H1 (cell line): Measurements from ENCODE around the gene ROM1. TPM values are rescaled to one million over a fixed set of nuclear protein-coding genes. Genes with fewer than 3 reads are reported as not detected.

Experiments
- BRCA1 ChIP-seq: IDR thresholded peaks from 2 replicates; pipeline ENCODE4 v1.6.1; 2012; ENCODE audit warnings: low read depth, low read length, improper control_type of control experiment
- JUN ChIP-seq: IDR thresholded peaks from 2 replicates; pipeline ENCODE4 v1.6.1; 2011; ENCODE audit warnings: low read depth, mild to moderate bottlenecking, improper control_type of control experiment, low read length
- MAFK ChIP-seq: IDR thresholded peaks from 2 replicates; pipeline ENCODE4 v1.6.1; 2012; ENCODE audit warnings: low read depth, mild to moderate bottlenecking, improper control_type of control experiment, low read length
- RAD21 ChIP-seq, 2 experiments: IDR thresholded peaks in 1 of 2; conservative IDR thresholded peaks in 1 of 2; 2 replicates each; pipeline ENCODE4 v1.6.1; 2011; ENCODE audit warnings: low read depth in 2 of 2, low read length in 2 of 2, improper control_type of control experiment in 1 of 2, inconsistent platforms in 1 of 2, mild to moderate bottlenecking in 1 of 2, moderate library complexity in 1 of 2
- RXRA ChIP-seq: IDR thresholded peaks from 2 replicates; pipeline ENCODE4 v1.6.1; 2011; ENCODE audit warnings: low read depth, mild to moderate bottlenecking, low read length, moderate library complexity; ENCODE audit not compliant: insufficient read depth
- microRNA-seq, 2 experiments: library from miRNA; unstranded; fragments of <30 nt; microRNA quantifications; one replicate each; pipeline versions ENCODE4 to v1.2.0, GENCODE V29; 2016 to 2020; ENCODE audit warnings: borderline microRNAs expressed in 2 of 2, borderline number of aligned reads in 2 of 2, borderline replicate concordance in 1 of 2
- polyA plus RNA-seq, 7 experiments: library from polyadenylated mRNA; depleted of rRNA in 3 of 7; stranded (reverse) in 5 of 7; unstranded in 2 of 7; fragments of >200 nt in 5 of 7; fragments of 200-250 nt in 2 of 7; gene quantifications; 1 replicate in 5 of 7; 2 replicates in 1 of 7; 4 replicates in 1 of 7; pipeline versions ENCODE4 v1.2.1 to v1.2.3, GENCODE V29; 2011 to 2013; ENCODE audit warnings: missing spikeins in 2 of 7, mixed read lengths in 2 of 7
- small RNA-seq: library from polyadenylated mRNA; stranded (forward); fragments of <200 nt; extraction: miRNeasy Mini kit (QIAGEN cat#:217004); gene quantifications from one replicate; pipeline ENCODE3, GENCODE V24; 2013; ENCODE audit not compliant: insufficient read depth
- total RNA-seq: library from RNA; stranded (reverse); fragmentation: NEBNext Ultra II Directional; extraction: Animal tissue kit (Norgen Biotek cat#: 25700); gene quantifications from 2 replicates; pipeline ENCODE4 v1.2.1, GENCODE V29; 2021

ROM1 gene
- total and polyA plus RNA-seq, 2 of the 8 experiments (the other 6 are each of a cell fraction or from before 2014, with no cell fraction given), result 0.86 to 2.2 TPM

DNA sequence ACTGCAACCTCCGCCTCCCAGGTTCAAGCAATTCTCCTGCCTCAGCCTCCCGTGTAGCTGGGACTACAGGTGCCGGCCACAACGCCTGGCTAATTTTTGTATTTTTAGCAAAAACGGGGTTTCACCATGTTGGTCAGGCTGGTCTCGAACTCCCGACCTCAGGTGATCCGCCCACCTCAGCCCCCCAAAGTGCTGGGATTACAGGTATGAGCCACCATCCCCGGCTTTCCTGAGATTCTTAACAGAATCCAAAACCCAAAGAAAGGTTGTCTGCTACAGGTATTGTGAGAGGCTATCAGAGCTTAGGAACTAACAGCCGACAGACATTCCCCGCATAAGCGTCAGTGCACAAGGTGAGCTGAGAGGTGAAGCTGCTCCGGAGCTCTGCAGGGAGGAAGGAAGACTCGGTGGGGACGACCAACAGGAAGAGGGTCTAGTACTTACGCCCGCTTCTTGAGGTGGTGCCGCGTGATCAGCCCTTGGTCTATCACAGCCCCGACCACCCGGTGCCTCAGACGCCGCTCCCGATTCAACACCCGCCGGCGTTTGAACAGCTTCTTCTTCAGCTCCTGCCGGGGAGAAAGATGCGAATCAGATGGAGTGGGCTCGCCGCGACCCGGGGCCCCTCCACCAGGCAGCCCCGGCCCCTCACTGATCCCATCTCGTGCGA is 51.5 kb downstream of the ROM1 start (continued):
- TF ChIP-seq RXRA, result no peak
- TF ChIP-seq MAFK, result no peak
- TF ChIP-seq RAD21 (IDR thresholded peaks at IDR 0.05 in 1 of 2, conservative IDR thresholded peaks at IDR 0.05 in 1 of 2; ENCODE audit: low read depth in 2 of 2, low read length in 2 of 2), result no peak
- TF ChIP-seq BRCA1, result no peak; the same call in 1 of the 2 replicates
- TF ChIP-seq JUN, result no peak
- TF ChIP-seq, all 59 proteins: peak for 4

Small RNA genes within 50 kb of the gene (microRNA-seq; reads per million reads assigned to microRNA genes)
- gene MIR6747, result 0.20 to 0.46 reads per million in 2 experiments

Small RNA genes within 50 kb of the gene (small RNA-seq; reads per million reads assigned to genes)
- gene AP001458.1 (not detected), gene MIR6747 (2.7 reads per million, percentile 33 among the genes with 10 or more reads in this experiment)

Other genes with a start within 250 kb of the ROM1 start
- not detected in 2 replicates for gene SCGB1A1, start 194.2 kb upstream of the ROM1 start, total RNA-seq
- not detected in 2 replicates for gene SCGB1A1, start 194.2 kb upstream of the ROM1 start, polyA plus RNA-seq (2011; rRNA removed)
- 5.8 and 6.7 TPM in 2 replicates for gene AHNAK, start 66.5 kb upstream of the ROM1 start, total RNA-seq
- gene AHNAK, start 66.5 kb upstream of the ROM1 start, polyA plus RNA-seq (2011; rRNA removed), result 2.0 and 2.5 TPM in 2 replicates
- gene EEF1G, start 39.4 kb upstream of the ROM1 start, total RNA-seq, result 1,622 and 1,627 TPM in 2 replicates
- 1,996 and 2,000 TPM in 2 replicates for gene EEF1G, start 39.4 kb upstream of the ROM1 start, polyA plus RNA-seq (2011; rRNA removed)
- 24.6 and 31.5 TPM in 2 replicates for gene TUT1, start 21.7 kb upstream of the ROM1 start, total RNA-seq
- 17.8 and 26.2 TPM in 2 replicates for gene TUT1, start 21.7 kb upstream of the ROM1 start, polyA plus RNA-seq (2011; rRNA removed)
- gene MTA2, start 11.4 kb upstream of the ROM1 start, total RNA-seq, result 114 and 117 TPM in 2 replicates
- 25.7 and 32.2 TPM in 2 replicates for gene MTA2, start 11.4 kb upstream of the ROM1 start, polyA plus RNA-seq (2011; rRNA removed)
- 29.9 and 31.2 TPM in 2 replicates for gene EML3, start 482 bp upstream of the ROM1 start, total RNA-seq
- 19.2 and 30.1 TPM in 2 replicates for gene EML3, start 482 bp upstream of the ROM1 start, polyA plus RNA-seq (2011; rRNA removed)
- gene B3GAT3, start 8.7 kb downstream of the ROM1 start, total RNA-seq, result 28.0 and 34.5 TPM in 2 replicates
- gene B3GAT3, start 8.7 kb downstream of the ROM1 start, polyA plus RNA-seq (2011; rRNA removed), result 39.0 and 57.7 TPM in 2 replicates
- 326 and 330 TPM in 2 replicates for gene GANAB, start 33.4 kb downstream of the ROM1 start, total RNA-seq
- gene GANAB, start 33.4 kb downstream of the ROM1 start, polyA plus RNA-seq (2011; rRNA removed), result 289 and 297 TPM in 2 replicates
- 29.3 and 30.1 TPM in 2 replicates for gene INTS5, start 40.0 kb downstream of the ROM1 start, total RNA-seq
- 23.6 and 30.3 TPM in 2 replicates for gene INTS5, start 40.0 kb downstream of the ROM1 start, polyA plus RNA-seq (2011; rRNA removed)
- 171 and 173 TPM in 2 replicates for gene C11orf98, start 52.0 kb downstream of the ROM1 start, total RNA-seq
- gene C11orf98, start 52.0 kb downstream of the ROM1 start, polyA plus RNA-seq (2011; rRNA removed), result 68.0 and 72.1 TPM in 2 replicates
- gene CSKMT, start 52.1 kb downstream of the ROM1 start, total RNA-seq, result 66.1 and 67.8 TPM in 2 replicates
- 12.0 and 26.4 TPM in 2 replicates for gene CSKMT, start 52.1 kb downstream of the ROM1 start, polyA plus RNA-seq (2011; rRNA removed)
- 14.2 and 15.2 TPM in 2 replicates for gene UQCC3, start 58.4 kb downstream of the ROM1 start, total RNA-seq
- gene UQCC3, start 58.4 kb downstream of the ROM1 start, polyA plus RNA-seq (2011; rRNA removed), result 15.7 and 27.9 TPM in 2 replicates
- gene LBHD1, start 59.0 kb downstream of the ROM1 start, total RNA-seq, result 3.6 and 5.2 TPM in 2 replicates
- gene LBHD1, start 59.0 kb downstream of the ROM1 start, polyA plus RNA-seq (2011; rRNA removed), result 2.3 and 2.8 TPM in 2 replicates
- 104 and 114 TPM in 2 replicates for gene UBXN1, start 65.8 kb downstream of the ROM1 start, total RNA-seq
- gene UBXN1, start 65.8 kb downstream of the ROM1 start, polyA plus RNA-seq (2011; rRNA removed), result 78.6 and 126 TPM in 2 replicates
- 0.26 TPM in 1 of 2 replicates, not detected in the other for gene LRRN4CL, start 76.3 kb downstream of the ROM1 start, total RNA-seq
- gene LRRN4CL, start 76.3 kb downstream of the ROM1 start, polyA plus RNA-seq (2011; rRNA removed), result 0.03 and 0.05 TPM in 2 replicates
- gene BSCL2, start 94.2 kb downstream of the ROM1 start, total RNA-seq, result 59.5 and 73.7 TPM in 2 replicates
- 264 and 286 TPM in 2 replicates for gene BSCL2, start 94.2 kb downstream of the ROM1 start, polyA plus RNA-seq (2011; rRNA removed)
- gene GNG3, start 94.4 kb downstream of the ROM1 start, total RNA-seq, result 4.9 and 6.4 TPM in 2 replicates
- 10.9 and 12.1 TPM in 2 replicates for gene GNG3, start 94.4 kb downstream of the ROM1 start, polyA plus RNA-seq (2011; rRNA removed)
- 44.3 and 46.4 TPM in 2 replicates for gene HNRNPUL2, start 114.2 kb downstream of the ROM1 start, total RNA-seq
- 12.7 and 14.9 TPM in 2 replicates for gene HNRNPUL2, start 114.2 kb downstream of the ROM1 start, polyA plus RNA-seq (2011; rRNA removed)
- gene TTC9C, start 115.2 kb downstream of the ROM1 start, total RNA-seq, result 34.1 and 34.5 TPM in 2 replicates
- 25.4 and 28.1 TPM in 2 replicates for gene TTC9C, start 115.2 kb downstream of the ROM1 start, polyA plus RNA-seq (2011; rRNA removed)
- 76.5 and 76.9 TPM in 2 replicates for gene ZBTB3, start 140.9 kb downstream of the ROM1 start, total RNA-seq
- 30.2 and 39.5 TPM in 2 replicates for gene ZBTB3, start 140.9 kb downstream of the ROM1 start, polyA plus RNA-seq (2011; rRNA removed)
- gene POLR2G, start 148.3 kb downstream of the ROM1 start, total RNA-seq, result 126 and 131 TPM in 2 replicates
- 206 and 329 TPM in 2 replicates for gene POLR2G, start 148.3 kb downstream of the ROM1 start, polyA plus RNA-seq (2011; rRNA removed)
- 29.6 and 31.9 TPM in 2 replicates for gene TAF6L, start 158.1 kb downstream of the ROM1 start, total RNA-seq
- 24.8 and 37.3 TPM in 2 replicates for gene TAF6L, start 158.1 kb downstream of the ROM1 start, polyA plus RNA-seq (2011; rRNA removed)
- 16.3 and 18.6 TPM in 2 replicates for gene TMEM179B, start 174.1 kb downstream of the ROM1 start, total RNA-seq
- 62.2 and 65.1 TPM in 2 replicates for gene TMEM179B, start 174.1 kb downstream of the ROM1 start, polyA plus RNA-seq (2011; rRNA removed)
- gene TMEM223, start 178.7 kb downstream of the ROM1 start, total RNA-seq, result 22.9 and 23.5 TPM in 2 replicates
- 59.7 and 64.1 TPM in 2 replicates for gene TMEM223, start 178.7 kb downstream of the ROM1 start, polyA plus RNA-seq (2011; rRNA removed)
- gene NXF1, start 192.2 kb downstream of the ROM1 start, total RNA-seq, result 44.8 and 49.8 TPM in 2 replicates
- gene NXF1, start 192.2 kb downstream of the ROM1 start, polyA plus RNA-seq (2011; rRNA removed), result 48.1 and 63.6 TPM in 2 replicates
- gene STX5, start 218.8 kb downstream of the ROM1 start, total RNA-seq, result 24.2 and 25.3 TPM in 2 replicates
- gene STX5, start 218.8 kb downstream of the ROM1 start, polyA plus RNA-seq (2011; rRNA removed), result 23.4 and 28.5 TPM in 2 replicates
- 1.2 TPM in 1 of 2 replicates, not detected in the other for gene TEX54, start 219.6 kb downstream of the ROM1 start, total RNA-seq
- not detected in 2 replicates for gene TEX54, start 219.6 kb downstream of the ROM1 start, polyA plus RNA-seq (2011; rRNA removed)
- 97.0 and 101 TPM in 2 replicates for gene WDR74, start 226.3 kb downstream of the ROM1 start, total RNA-seq
- gene WDR74, start 226.3 kb downstream of the ROM1 start, polyA plus RNA-seq (2011; rRNA removed), result 93.6 and 116 TPM in 2 replicates